SIG-M5 (cell line): ENCODE results near the gene PLP2.

Source experiments
- DNase-seq: peaks from one replicate; lab custom pipeline; 2025; lab: John Stamatoyannopoulos, UW

PLP2 gene

GRCh38 chrX:49209434-49210251, 37.9 kb downstream of the PLP2 start:
- no peak for DNase-seq

- no peak for DNase-seq
These were observed 38.7 kb downstream of the PLP2 start for GRCh38 chrX:49210406-49210805.

- DNase-seq, result no peak
These were observed 39.4 kb downstream of the PLP2 start for GRCh38 chrX:49211074-49211473.

- DNase-seq, result no peak
These were observed 40.5 kb downstream of the PLP2 start for GRCh38 chrX:49212209-49212608.

- no peak for DNase-seq
These were observed 41.2 kb downstream of the PLP2 start for GRCh38 chrX:49212861-49213260.

- DNase-seq, result no peak
These were observed 42.7 kb downstream of the PLP2 start for GRCh38 chrX:49214416-49214815.

GRCh38 chrX:49214996-49215526, 43.4 kb downstream of the PLP2 start:
- no peak for DNase-seq

- DNase-seq, result no peak
These were observed 48.4 kb downstream of the PLP2 start for GRCh38 chrX:49220100-49220499.

- DNase-seq, result no peak
These were observed 50.2 kb downstream of the PLP2 start for GRCh38 chrX:49221868-49222267.
